HepG2 (cell line): ENCODE measurements around the gene CFAP45. TPM values are rescaled to one million over a fixed set of nuclear protein-coding genes. Genes with fewer than 3 reads are reported as not detected.

ENCODE experiments used
- ATAD3A ChIP-seq: sonication (generic); formaldehyde crosslinking; IDR thresholded peaks from 2 replicates; pipeline ENCODE4 v1.4.0; 2020; ENCODE audit warnings: missing genetic modification reagents
- GATAD1 ChIP-seq: IDR thresholded peaks from 2 replicates; pipeline ENCODE4 v1.6.1; 2016; ENCODE audit warnings: missing genetic modification reagents, missing compliant biosample characterization
- GFI1 ChIP-seq: sonication (generic); formaldehyde crosslinking; IDR thresholded peaks from 2 replicates; pipeline ENCODE4 v1.5.0; 2020; ENCODE audit warnings: missing genetic modification reagents, mild to moderate bottlenecking, borderline replicate concordance
- KLF12 ChIP-seq: sonication (generic); formaldehyde crosslinking; IDR thresholded peaks from 2 replicates; pipeline ENCODE4 v1.4.0; 2020; ENCODE audit warnings: missing genetic modification reagents, borderline replicate concordance
- KMT2A ChIP-seq: sonication (generic); formaldehyde crosslinking; IDR thresholded peaks from 2 replicates; pipeline ENCODE4 v1.4.0; 2020; ENCODE audit warnings: missing genetic modification reagents
- NR0B2 ChIP-seq: sonication (generic); formaldehyde crosslinking; IDR thresholded peaks from 2 replicates; pipeline ENCODE4 v1.4.0; 2020; ENCODE audit warnings: mild to moderate bottlenecking, missing genetic modification reagents
- STAT6 ChIP-seq: sonication (generic); formaldehyde crosslinking; IDR thresholded peaks from 2 replicates; pipeline ENCODE4 v1.4.0; 2020; ENCODE audit warnings: missing genetic modification reagents, mild to moderate bottlenecking, borderline replicate concordance
- TBX2 ChIP-seq: sonication (generic); formaldehyde crosslinking; IDR thresholded peaks from 2 replicates; pipeline ENCODE4 v1.5.0; 2020; ENCODE audit warnings: missing genetic modification reagents, mild to moderate bottlenecking, borderline replicate concordance
- ZBTB33 ChIP-seq: sonication (generic); formaldehyde crosslinking; IDR thresholded peaks from 2 replicates; pipeline ENCODE4 v1.4.0; 2020; ENCODE audit warnings: missing genetic modification reagents
- ZNF205 ChIP-seq: IDR thresholded peaks from 2 replicates; pipeline ENCODE4 v1.6.1; 2018; ENCODE audit warnings: missing biosample characterization, missing genetic modification reagents
- ZNF256 ChIP-seq: sonication (generic); formaldehyde crosslinking; conservative IDR thresholded peaks from 2 replicates; pipeline ENCODE4 v1.4.0; 2020; ENCODE audit warnings: missing genetic modification reagents
- ZNF326 ChIP-seq: sonication (generic); formaldehyde crosslinking; IDR thresholded peaks from 2 replicates; pipeline ENCODE4 v1.4.0; 2020; ENCODE audit warnings: missing genetic modification reagents, borderline replicate concordance
- ZNF75D ChIP-seq: sonication (generic); formaldehyde crosslinking; IDR thresholded peaks from 2 replicates; pipeline ENCODE4 v1.8.1; 2023; ENCODE audit warnings: missing genetic modification reagents, mild to moderate bottlenecking, borderline replicate concordance
- ZNF816 ChIP-seq: sonication (generic); formaldehyde crosslinking; IDR thresholded peaks from 2 replicates; pipeline ENCODE4 v1.8.0; 2022; ENCODE audit warnings: missing genetic modification reagents, mild to moderate bottlenecking, borderline replicate concordance
- polyA plus RNA-seq, 8 experiments: library from polyadenylated mRNA; depleted of rRNA in 3 of 8; stranded (reverse) in 7 of 8; unstranded in 1 of 8; fragments of >200 nt; fragmentation: Illumina TruSeq in 4 of 8; extraction: Trizol in 4 of 8; gene quantifications; 2 replicates each; pipeline versions ENCODE4 v1.2.1 to v1.2.3, GENCODE V29; 2011 to 2016; ENCODE audit warnings: low read depth in 4 of 8, missing spikeins in 1 of 8, mixed read lengths in 1 of 8; ENCODE audit not compliant: insufficient read depth in 1 of 8
- total RNA-seq, 5 experiments: library from RNA; depleted of rRNA; stranded (reverse); fragments of >200 nt; fragmentation: Illumina TruSeq; extraction: Trizol; gene quantifications; 2 replicates each; pipeline ENCODE4 v1.2.3, GENCODE V29; 2016; ENCODE audit warnings: low read depth in 1 of 5
- TF ChIP-seq, protein P1 (sequence below): sonication (generic); formaldehyde crosslinking; IDR thresholded peaks from 2 replicates; pipeline ENCODE4 v1.4.0; 2020; ENCODE audit warnings: mild to moderate bottlenecking, missing genetic modification reagents
- TF ChIP-seq, protein P2 (sequence below): sonication (generic); formaldehyde crosslinking; IDR thresholded peaks from 2 replicates; pipeline ENCODE4 v1.4.0; 2020; ENCODE audit warnings: mild to moderate bottlenecking, missing genetic modification reagents, borderline replicate concordance
- TF ChIP-seq, protein P3 (sequence below): sonication (generic); formaldehyde crosslinking; IDR thresholded peaks from 2 replicates; pipeline ENCODE4 v1.9.0; 2021; ENCODE audit warnings: missing genetic modification reagents, borderline replicate concordance

The CFAP45 gene
- total and polyA plus RNA-seq, 2 of the 13 experiments (the other 11 are each of a cell fraction or from before 2014, with no cell fraction given): not detected

DNA sequence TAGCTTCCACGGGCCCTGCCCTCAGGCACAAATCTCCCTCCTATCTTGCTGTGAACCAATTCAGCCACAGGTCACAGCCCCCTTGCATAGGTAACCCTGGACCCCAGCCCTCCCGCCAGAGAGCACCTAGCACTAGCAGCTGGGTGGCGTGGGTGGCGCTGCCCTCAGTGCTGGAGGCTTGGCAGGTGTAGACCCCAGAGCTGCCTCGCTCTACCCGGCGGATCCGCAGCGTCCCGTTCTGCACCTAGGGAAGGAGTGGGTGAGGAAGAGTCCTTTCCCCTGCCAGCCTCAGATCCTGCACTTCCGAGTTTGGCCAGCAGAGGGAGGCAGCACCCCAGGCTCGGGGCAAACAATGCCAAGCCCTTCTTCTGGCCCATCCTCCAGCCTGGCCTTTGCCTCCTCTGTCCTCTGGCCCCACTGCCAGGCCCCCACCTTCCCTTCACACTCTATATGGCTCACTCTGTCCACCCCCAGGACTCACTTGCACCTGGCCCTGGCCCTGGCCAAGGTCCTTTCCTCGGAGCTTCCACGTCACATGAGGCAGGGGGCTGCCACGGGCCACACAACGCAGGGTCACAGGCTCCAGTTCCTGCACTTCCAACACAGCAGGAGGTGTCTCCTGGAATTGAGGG lies 36.4 kb upstream of the CFAP45 start (continued):
- TF ChIP-seq NR0B2 (CRISPR knock-in tag): no peak
- 0 out of 2 replicates have a peak, but pooled peaks have one; percentile 29 for TF ChIP-seq ZBTB33 (CRISPR knock-in tag)
- TF ChIP-seq, protein P1, sequence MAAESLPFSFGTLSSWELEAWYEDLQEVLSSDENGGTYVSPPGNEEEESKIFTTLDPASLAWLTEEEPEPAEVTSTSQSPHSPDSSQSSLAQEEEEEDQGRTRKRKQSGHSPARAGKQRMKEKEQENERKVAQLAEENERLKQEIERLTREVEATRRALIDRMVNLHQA (CRISPR knock-in tag): no peak
- no peak for TF ChIP-seq STAT6 (CRISPR knock-in tag)
- TF ChIP-seq GATAD1 (CRISPR knock-in tag): no peak
- TF ChIP-seq, protein P2, sequence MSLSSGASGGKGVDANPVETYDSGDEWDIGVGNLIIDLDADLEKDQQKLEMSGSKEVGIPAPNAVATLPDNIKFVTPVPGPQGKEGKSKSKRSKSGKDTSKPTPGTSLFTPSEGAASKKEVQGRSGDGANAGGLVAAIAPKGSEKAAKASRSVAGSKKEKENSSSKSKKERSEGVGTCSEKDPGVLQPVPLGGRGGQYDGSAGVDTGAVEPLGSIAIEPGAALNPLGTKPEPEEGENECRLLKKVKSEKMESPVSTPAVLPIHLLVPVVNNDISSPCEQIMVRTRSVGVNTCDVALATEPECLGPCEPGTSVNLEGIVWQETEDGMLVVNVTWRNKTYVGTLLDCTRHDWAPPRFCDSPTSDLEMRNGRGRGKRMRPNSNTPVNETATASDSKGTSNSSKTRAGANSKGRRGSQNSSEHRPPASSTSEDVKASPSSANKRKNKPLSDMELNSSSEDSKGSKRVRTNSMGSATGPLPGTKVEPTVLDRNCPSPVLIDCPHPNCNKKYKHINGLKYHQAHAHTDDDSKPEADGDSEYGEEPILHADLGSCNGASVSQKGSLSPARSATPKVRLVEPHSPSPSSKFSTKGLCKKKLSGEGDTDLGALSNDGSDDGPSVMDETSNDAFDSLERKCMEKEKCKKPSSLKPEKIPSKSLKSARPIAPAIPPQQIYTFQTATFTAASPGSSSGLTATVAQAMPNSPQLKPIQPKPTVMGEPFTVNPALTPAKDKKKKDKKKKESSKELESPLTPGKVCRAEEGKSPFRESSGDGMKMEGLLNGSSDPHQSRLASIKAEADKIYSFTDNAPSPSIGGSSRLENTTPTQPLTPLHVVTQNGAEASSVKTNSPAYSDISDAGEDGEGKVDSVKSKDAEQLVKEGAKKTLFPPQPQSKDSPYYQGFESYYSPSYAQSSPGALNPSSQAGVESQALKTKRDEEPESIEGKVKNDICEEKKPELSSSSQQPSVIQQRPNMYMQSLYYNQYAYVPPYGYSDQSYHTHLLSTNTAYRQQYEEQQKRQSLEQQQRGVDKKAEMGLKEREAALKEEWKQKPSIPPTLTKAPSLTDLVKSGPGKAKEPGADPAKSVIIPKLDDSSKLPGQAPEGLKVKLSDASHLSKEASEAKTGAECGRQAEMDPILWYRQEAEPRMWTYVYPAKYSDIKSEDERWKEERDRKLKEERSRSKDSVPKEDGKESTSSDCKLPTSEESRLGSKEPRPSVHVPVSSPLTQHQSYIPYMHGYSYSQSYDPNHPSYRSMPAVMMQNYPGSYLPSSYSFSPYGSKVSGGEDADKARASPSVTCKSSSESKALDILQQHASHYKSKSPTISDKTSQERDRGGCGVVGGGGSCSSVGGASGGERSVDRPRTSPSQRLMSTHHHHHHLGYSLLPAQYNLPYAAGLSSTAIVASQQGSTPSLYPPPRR (CRISPR knock-in tag): no peak
- TF ChIP-seq ZNF256 (CRISPR knock-in tag): no peak
- 0 out of 2 replicates have a peak, but pooled peaks have one; percentile 47 for TF ChIP-seq ZNF205 (CRISPR knock-in tag)
- no peak for TF ChIP-seq ZNF816 (CRISPR knock-in tag)
- no peak for TF ChIP-seq GFI1 (CRISPR knock-in tag)
- no peak for TF ChIP-seq ZNF326
- no peak for TF ChIP-seq KLF12 (CRISPR knock-in tag)
- TF ChIP-seq, protein P3, sequence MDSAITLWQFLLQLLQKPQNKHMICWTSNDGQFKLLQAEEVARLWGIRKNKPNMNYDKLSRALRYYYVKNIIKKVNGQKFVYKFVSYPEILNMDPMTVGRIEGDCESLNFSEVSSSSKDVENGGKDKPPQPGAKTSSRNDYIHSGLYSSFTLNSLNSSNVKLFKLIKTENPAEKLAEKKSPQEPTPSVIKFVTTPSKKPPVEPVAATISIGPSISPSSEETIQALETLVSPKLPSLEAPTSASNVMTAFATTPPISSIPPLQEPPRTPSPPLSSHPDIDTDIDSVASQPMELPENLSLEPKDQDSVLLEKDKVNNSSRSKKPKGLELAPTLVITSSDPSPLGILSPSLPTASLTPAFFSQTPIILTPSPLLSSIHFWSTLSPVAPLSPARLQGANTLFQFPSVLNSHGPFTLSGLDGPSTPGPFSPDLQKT (CRISPR knock-in tag): no peak
- TF ChIP-seq KMT2A (CRISPR knock-in tag): no peak
- no peak for TF ChIP-seq ZNF75D
- peak; percentile 21; the same call in 1 of the 2 replicates for TF ChIP-seq TBX2 (CRISPR knock-in tag)
- no peak for TF ChIP-seq ATAD3A (CRISPR knock-in tag)
